Common myeloid progenitor, CD34-positive (primary cell): ENCODE data around the gene ACP2.

ENCODE experiments used
- CTCF ChIA-PET: fragments of 350-600 bp; sonication (Branson Sonifier 250); formaldehyde crosslinking; loops from one replicate; lab custom pipeline; 2021; ENCODE audit warnings: antibody characterized with exemption; lab: Charles Lee
- POLR2A ChIA-PET: fragments of 350-600 bp; sonication (Branson Sonifier 250); formaldehyde crosslinking; loops from one replicate; lab custom pipeline; 2021; ENCODE audit warnings: antibody characterized with exemption; lab: Charles Lee
- DNase-seq, 3 donors: peaks; one replicate each; pipeline versions ENCODE4 v3.0.0 to v3.0.0-alpha.2; 2013
- H3K27ac ChIP-seq, 2 experiments: 1 replicate in 1 of 2; 2 replicates in 1 of 2; pipeline ENCODE4 v1.7.0; 2013; ENCODE audit warnings: inconsistent platforms in 2 of 2, low read length in 2 of 2, mild to moderate bottlenecking in 2 of 2, low read depth in 1 of 2, moderate library complexity in 1 of 2; ENCODE audit not compliant: severe bottlenecking in 2 of 2, insufficient read depth in 1 of 2, poor library complexity in 1 of 2
- H3K27me3 ChIP-seq, 5 experiments: replicated peaks in 2 of 5; 1 replicate in 3 of 5; 2 replicates in 2 of 5; pipeline versions ENCODE4 v1.6.1 to v1.7.0; 2013; ENCODE audit warnings: low read length in 4 of 5, mild to moderate bottlenecking in 2 of 5, moderate library complexity in 2 of 5, inconsistent platforms in 1 of 5; ENCODE audit not compliant: insufficient read depth in 5 of 5, control insufficient read depth in 4 of 5
- H3K36me3 ChIP-seq, 4 experiments: 1 replicate in 2 of 4; 2 replicates in 2 of 4; pipeline versions ENCODE4 v1.6.1 to v1.7.0; 2013; ENCODE audit warnings: low read length in 3 of 4, control low read depth in 1 of 4, mild to moderate bottlenecking in 1 of 4; ENCODE audit not compliant: control insufficient read depth in 4 of 4, insufficient read depth in 4 of 4
- H3K4me1 ChIP-seq, 4 experiments: 1 replicate in 3 of 4; 2 replicates in 1 of 4; pipeline versions ENCODE4 v1.6.1 to v1.7.1; 2013; ENCODE audit warnings: low read length in 3 of 4, mild to moderate bottlenecking in 3 of 4, control low read depth in 1 of 4, inconsistent platforms in 1 of 4, moderate library complexity in 1 of 4; ENCODE audit not compliant: control insufficient read depth in 4 of 4, insufficient read depth in 4 of 4; ENCODE audit errors: control extremely low read depth in 1 of 4
- H3K4me3 ChIP-seq, 7 experiments: 1 replicate in 4 of 7; 2 replicates in 3 of 7; pipeline versions ENCODE4 v1.5.1 to v1.7.0; 2013; ENCODE audit warnings: mild to moderate bottlenecking in 7 of 7, low read length in 6 of 7, moderate library complexity in 6 of 7, inconsistent platforms in 2 of 7, low read depth in 2 of 7, control low read depth in 1 of 7; ENCODE audit not compliant: insufficient read depth in 4 of 7, control insufficient read depth in 1 of 7; ENCODE audit errors: extremely low read depth in 1 of 7
- H3K9me3 ChIP-seq, 5 experiments: 1 replicate in 4 of 5; 2 replicates in 1 of 5; pipeline versions ENCODE4 v1.6.1 to v1.7.1; 2013; ENCODE audit warnings: low read length in 4 of 5, mild to moderate bottlenecking in 2 of 5, inconsistent platforms in 1 of 5, low read depth in 1 of 5, moderate library complexity in 1 of 5; ENCODE audit not compliant: control insufficient read depth in 4 of 5, insufficient read depth in 2 of 5; ENCODE audit errors: control extremely low read depth in 1 of 5
- WGBS: methylation state at CpG from one replicate; pipeline ENCODE4 v1.1.5; 2013; ENCODE audit not compliant: insufficient coverage; 5-methylcytosine and 5-hydroxymethylcytosine counted together

Gene ACP2

DNA sequence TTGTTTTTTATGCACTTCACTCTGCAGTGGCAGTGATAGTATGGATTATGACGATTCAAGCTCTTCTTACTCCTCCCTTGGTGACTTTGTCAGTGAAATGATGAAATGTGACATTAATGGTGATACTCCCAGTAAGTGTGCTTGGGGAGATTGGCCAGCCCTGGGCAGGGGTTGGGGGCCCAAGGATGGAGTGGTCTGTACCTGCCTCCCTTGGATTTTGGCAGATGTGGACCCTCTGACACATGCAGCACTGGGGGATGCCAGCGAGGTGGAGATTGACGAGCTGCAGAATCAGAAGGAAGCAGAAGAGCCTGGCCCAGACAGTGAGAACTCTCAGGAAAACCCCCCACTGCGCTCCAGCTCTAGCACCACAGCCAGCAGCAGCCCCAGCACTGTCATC lies 35.5 kb upstream of the ACP2 start:
- H3K4me3 ChIP-seq, result no peak overlapping the region
- H3K27me3 ChIP-seq, result no peaks in the 10 kb centered on the region
- H3K36me3 ChIP-seq, result peaks cover 20 to 94% (median 66%) of the 10 kb centered on the region in 4 experiments
- WGBS, result 93% methylated on average over 3 of the region's 4 CpGs
- no peak overlapping the region for H3K27ac ChIP-seq
- H3K4me1 ChIP-seq, result no peaks in the 10 kb centered on the region
- ChIA-PET POLR2A (no interaction called here), CTCF (interaction anchor here (0.7 to 1.3 kb wide), 4 partner anchors 9 to 50 kb away, joined by 3 to 4 read pairs (median 3); no protein-coding TSS in a partner anchor)
- H3K9me3 ChIP-seq, result no peaks in the 10 kb centered on the region
- DNase-seq, result no peak

DNA sequence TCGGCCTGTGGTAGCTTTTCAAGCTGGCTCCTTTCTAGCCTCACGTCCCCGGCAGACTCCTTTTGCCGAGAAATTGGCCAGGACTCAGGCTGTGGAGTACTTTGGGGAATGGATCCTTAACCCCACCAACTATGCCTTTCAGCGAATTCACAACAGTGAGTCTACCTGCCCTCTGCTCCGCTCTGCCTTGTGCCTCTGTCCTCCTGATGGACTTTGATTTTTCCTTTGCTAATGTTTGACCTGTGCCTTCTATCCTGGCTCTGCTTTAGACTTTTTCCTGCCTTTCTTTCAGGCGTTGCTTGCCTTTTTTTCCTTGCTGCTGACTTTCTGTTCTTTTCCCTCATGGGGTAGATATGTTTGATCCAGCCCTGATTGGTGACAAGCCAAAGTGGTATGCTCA lies 33.8 kb upstream of the ACP2 start:
- Histone ChIP-seq H3K4me3 (no peak overlapping the region), H3K36me3 (peaks cover 14 to 95% (median 64%) of the 10 kb centered on the region in 4 experiments), H3K9me3 (no peaks in the 10 kb centered on the region), H3K27ac (no peak overlapping the region), H3K4me1 (no peaks in the 10 kb centered on the region), H3K27me3 (no peaks in the 10 kb centered on the region)
- POLR2A ChIA-PET, result no interaction called here
- CTCF ChIA-PET, result interaction anchor here (2.6 kb wide), 1 partner anchor 14 kb away, joined by 10 read pairs; no protein-coding TSS in a partner anchor
- no peak for DNase-seq
- 96% methylated on average over 7 of the region's 7 CpGs for whole genome bisulfite sequencing

DNA sequence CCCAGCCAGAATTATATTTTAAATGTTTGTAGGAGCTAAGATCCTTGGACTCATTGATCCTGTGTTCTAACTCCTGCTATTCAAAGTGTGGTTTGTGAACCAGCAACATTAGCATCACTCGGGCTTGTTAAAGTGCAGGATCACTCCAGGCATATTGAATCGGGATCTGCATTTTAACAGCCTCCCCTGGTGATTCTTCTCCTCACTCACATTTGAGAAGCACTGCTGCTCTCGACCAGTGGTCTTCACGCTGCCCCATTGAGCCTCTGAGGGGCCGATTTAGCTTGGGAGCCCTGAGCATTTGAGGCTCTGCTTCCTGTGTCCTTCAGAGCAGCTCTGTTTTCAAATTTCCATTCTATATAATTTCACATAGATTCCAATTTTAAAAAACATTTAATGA lies 32.2 kb upstream of the ACP2 start:
- CTCF ChIA-PET, result interaction anchor here (1.2 to 2.6 kb wide), 5 partner anchors 9 to 46 kb away, joined by 3 to 10 read pairs (median 4); partner anchors contain the start of gene ACP2
- Histone ChIP-seq H3K27ac (no peak overlapping the region), H3K36me3 (peaks cover 14 to 95% (median 66%) of the 10 kb centered on the region in 4 experiments), H3K4me3 (no peak overlapping the region), H3K4me1 (peaks cover 0 to 5% (median 2%) of the 10 kb centered on the region in 4 experiments), H3K9me3 (no peaks in the 10 kb centered on the region), H3K27me3 (no peaks in the 10 kb centered on the region)
- POLR2A ChIA-PET, result interaction anchor here (0.6 kb wide), 1 partner anchor 10 kb away, joined by 3 read pairs; no protein-coding TSS in a partner anchor
- 92% methylated on average over 5 of the region's 5 CpGs for WGBS
- DNase-seq, result no peak

DNA sequence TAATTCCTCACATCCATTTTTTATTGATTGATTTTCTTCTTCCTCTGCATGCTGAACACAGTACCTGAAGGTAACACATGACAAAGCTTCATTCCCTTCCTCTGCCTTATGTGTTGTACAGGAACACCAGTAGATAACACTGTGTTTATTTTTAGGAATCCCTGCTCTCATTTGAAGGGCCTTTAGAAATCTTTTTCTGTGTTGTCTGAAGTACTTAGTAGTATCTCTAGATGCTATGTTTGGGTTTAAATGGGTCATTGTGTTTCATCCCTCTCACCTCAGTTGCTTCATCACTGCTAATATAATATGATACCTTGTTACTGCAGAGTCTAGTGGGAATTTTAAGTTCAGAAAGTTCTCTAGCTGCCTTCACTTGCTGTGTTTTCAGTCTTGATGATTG lies 31.5 kb upstream of the ACP2 start:
- Histone ChIP-seq H3K36me3 (peaks cover 16 to 95% (median 65%) of the 10 kb centered on the region in 4 experiments), H3K9me3 (no peaks in the 10 kb centered on the region), H3K4me3 (no peak overlapping the region), H3K27me3 (no peaks in the 10 kb centered on the region), H3K27ac (no peak overlapping the region), H3K4me1 (peaks cover 0 to 5% (median 2%) of the 10 kb centered on the region in 4 experiments)
- ChIA-PET CTCF (interaction anchor here (0.6 to 2.6 kb wide), 6 partner anchors 16 to 50 kb away, joined by 3 to 10 read pairs (median 4); no protein-coding TSS in a partner anchor), POLR2A (no interaction called here)
- DNase-seq, result no peak

DNA sequence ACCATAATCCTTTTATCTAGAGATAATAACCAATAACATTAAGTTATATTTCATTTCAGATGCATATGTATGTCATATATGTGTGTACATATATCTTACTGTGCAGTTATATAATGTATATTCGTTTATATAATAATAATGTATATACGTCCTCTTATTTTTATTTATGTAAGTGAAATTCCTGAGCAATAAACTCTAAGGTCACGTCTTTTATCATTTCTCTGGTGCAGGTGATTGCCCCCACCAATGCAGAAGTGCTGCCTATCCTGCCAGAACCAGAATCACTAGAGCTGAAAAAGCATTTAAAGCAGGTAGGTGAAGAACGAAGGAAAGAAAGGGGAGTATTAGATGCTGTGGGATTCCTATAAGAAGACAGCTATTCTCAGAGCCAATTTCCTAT lies 30.2 kb upstream of the ACP2 start:
- ChIA-PET CTCF (no interaction called here), POLR2A (no interaction called here)
- no peak for DNase-seq
- peaks cover 18 to 92% (median 64%) of the 10 kb centered on the region in 4 experiments for H3K36me3 ChIP-seq
- H3K9me3 ChIP-seq, result no peaks in the 10 kb centered on the region
- H3K27ac ChIP-seq, result no peak overlapping the region
- H3K4me1 ChIP-seq, result peaks cover 0 to 5% (median 2%) of the 10 kb centered on the region in 4 experiments
- WGBS, result 100% methylated on average over 1 of the region's 4 CpGs
- no peak overlapping the region for H3K4me3 ChIP-seq
- H3K27me3 ChIP-seq, result no peaks in the 10 kb centered on the region

DNA sequence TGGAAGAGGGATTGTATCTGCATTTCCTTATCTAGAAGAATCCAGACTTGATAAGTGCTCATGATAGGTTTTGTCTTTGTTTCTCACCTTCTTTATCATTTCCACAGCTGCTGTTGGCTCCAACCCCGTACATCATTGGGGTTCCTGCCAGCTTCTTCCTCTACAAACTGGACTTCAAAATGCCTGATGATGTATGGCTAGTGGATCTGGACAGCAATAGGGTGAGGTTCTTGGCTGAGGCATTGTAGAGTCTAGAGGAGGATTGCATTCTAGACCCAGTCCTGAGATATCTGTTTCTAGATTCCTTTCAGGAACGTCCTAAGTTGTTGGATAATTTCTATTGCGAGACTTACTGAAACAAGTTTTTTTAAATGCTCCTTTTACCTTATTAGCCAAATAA lies 29.4 kb upstream of the ACP2 start:
- ChIA-PET CTCF (no interaction called here), POLR2A (interaction anchor here (0.6 kb wide), 1 partner anchor 23 kb away, joined by 3 read pairs; no protein-coding TSS in a partner anchor)
- Histone ChIP-seq H3K36me3 (peaks cover 18 to 86% (median 65%) of the 10 kb centered on the region in 4 experiments), H3K4me3 (no peak overlapping the region), H3K9me3 (no peaks in the 10 kb centered on the region), H3K4me1 (peaks cover 0 to 5% (median 2%) of the 10 kb centered on the region in 4 experiments), H3K27ac (peak overlapping the region in 1 of 2 experiments; percentile 11), H3K27me3 (no peaks in the 10 kb centered on the region)
- DNase-seq, result no peak
- no CpG with 5 or more reads among the region's 3 CpGs for WGBS

DNA sequence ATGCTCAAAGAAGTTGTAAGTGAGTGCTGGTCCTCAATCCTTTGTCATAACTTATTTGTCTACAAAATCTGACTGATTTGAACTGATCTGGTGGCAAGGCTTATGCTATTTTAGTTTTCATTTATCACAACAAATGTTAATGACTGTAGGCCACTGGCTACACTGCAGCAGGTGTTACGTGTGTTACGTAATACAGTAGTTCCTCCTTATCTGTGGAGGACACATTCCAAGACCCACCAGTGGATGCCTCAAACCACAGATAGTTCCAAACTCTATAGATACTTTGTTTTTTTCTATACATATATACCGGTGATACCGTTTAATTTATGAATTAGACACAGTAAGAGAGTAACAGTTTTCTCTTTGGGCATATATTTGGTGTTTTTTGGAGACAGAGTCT lies 28.3 kb upstream of the ACP2 start:
- no peaks in the 10 kb centered on the region for H3K9me3 ChIP-seq
- no CpG with 5 or more reads among the region's 4 CpGs for WGBS
- no peaks in the 10 kb centered on the region for H3K27me3 ChIP-seq
- peaks cover 5 to 14% (median 12%) of the 10 kb centered on the region in 4 experiments for H3K4me1 ChIP-seq
- DNase-seq, result peak in 1 of 3 donors; percentile 55
- CTCF ChIA-PET, result interaction anchor here (1.6 kb wide), 1 partner anchor 13 kb away, joined by 3 read pairs; no protein-coding TSS in a partner anchor
- POLR2A ChIA-PET, result no interaction called here
- no peak overlapping the region for H3K27ac ChIP-seq
- H3K4me3 ChIP-seq, result no peak overlapping the region
- peaks cover 14 to 76% (median 60%) of the 10 kb centered on the region in 4 experiments for H3K36me3 ChIP-seq
